Measurements from ENCODE around the gene MNX1.

DNA sequence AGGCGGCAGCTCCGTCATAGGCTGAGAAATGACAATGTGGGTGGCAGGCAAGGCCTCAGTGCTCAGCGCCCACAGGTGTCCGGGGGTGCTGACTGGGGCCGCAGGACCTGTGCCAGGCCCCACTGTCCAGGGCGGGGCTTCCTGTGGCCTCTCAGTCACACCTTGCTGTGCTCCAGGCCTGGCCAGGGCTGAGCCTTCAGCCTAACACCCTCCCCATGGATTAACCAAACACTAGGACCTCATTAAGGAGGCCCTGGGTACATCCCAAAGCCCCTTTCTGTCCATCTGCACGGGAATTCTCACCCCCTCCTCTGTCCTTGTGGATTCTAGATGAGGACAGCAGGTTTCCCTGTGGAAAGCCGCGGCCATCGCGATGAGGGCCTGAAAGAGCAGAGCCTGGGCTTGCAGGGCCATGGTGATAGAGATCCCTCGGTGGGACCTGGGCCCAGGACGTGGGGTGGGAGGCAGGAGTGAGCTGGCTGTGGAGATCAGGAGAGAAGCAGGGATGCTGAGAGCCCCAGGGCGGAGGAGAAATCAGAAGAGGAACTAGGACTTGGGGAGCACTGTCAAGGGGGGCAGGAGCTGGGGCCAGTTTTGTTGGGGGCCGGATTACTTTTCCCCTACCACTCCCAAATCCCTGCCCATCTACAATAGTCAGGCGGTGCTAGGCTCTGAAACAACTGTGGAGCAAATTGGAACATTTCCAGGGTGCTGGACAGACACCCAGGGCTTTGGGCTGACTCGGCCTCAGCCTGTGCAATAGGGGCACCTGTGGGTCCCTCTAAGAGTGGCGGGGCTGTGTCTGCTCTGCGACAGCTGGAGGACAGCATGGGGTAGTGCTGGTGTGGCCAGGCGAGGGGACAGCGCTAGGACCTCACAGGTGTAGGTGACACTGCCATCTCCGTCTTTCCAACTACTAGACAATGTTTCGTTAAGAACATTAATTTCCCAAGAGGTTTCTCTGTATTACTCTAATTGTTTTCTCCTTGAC is 23.3 kb upstream of the MNX1 start:
- TF ChIP-seq POLR2AphosphoS5 (IDR thresholded peaks at IDR 0.05) = no peak
- TF ChIP-seq, protein P1, sequence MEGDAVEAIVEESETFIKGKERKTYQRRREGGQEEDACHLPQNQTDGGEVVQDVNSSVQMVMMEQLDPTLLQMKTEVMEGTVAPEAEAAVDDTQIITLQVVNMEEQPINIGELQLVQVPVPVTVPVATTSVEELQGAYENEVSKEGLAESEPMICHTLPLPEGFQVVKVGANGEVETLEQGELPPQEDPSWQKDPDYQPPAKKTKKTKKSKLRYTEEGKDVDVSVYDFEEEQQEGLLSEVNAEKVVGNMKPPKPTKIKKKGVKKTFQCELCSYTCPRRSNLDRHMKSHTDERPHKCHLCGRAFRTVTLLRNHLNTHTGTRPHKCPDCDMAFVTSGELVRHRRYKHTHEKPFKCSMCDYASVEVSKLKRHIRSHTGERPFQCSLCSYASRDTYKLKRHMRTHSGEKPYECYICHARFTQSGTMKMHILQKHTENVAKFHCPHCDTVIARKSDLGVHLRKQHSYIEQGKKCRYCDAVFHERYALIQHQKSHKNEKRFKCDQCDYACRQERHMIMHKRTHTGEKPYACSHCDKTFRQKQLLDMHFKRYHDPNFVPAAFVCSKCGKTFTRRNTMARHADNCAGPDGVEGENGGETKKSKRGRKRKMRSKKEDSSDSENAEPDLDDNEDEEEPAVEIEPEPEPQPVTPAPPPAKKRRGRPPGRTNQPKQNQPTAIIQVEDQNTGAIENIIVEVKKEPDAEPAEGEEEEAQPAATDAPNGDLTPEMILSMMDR (IDR thresholded peaks at IDR 0.05; ENCODE audit: poor library complexity, severe bottlenecking) = no peak
- no peak for TF ChIP-seq TAF1 (IDR thresholded peaks at IDR 0.05; ENCODE audit: low read depth)
- no peak for TF ChIP-seq EZH2 (IDR thresholded peaks at IDR 0.05; ENCODE audit: borderline replicate concordance, insufficient read depth, low read length, poor library complexity, severe bottlenecking)
- TF ChIP-seq SMC3 (conservative IDR thresholded peaks at IDR 0.05; ENCODE audit: poor library complexity) = no peak
- no peak for TF ChIP-seq MXI1 (conservative IDR thresholded peaks at IDR 0.05; ENCODE audit: poor library complexity, severe bottlenecking)
- no peak for TF ChIP-seq EP300 (conservative IDR thresholded peaks at IDR 0.05; ENCODE audit: poor library complexity, severe bottlenecking)

All from neural cell (in vitro differentiated cells).